NB4 (cell line): Measurements from ENCODE around the gene LY6G5B.

Experiments used
- DNase-seq: peaks from one replicate; pipeline ENCODE4 v3.0.0; 2010; ENCODE audit warnings: low read depth
- H3K4me3 ChIP-seq: one replicate; pipeline ENCODE4 v1.5.1; 2011; ENCODE audit warnings: mild to moderate bottlenecking, low read depth, low read length, moderate library complexity
- MYC ChIP-seq: IDR thresholded peaks from 2 replicates; pipeline ENCODE4 v1.6.1; 2011; ENCODE audit warnings: low read depth, low read length
- POLR2A ChIP-seq: IDR thresholded peaks from 2 replicates; pipeline ENCODE4 v1.6.1; 2011; ENCODE audit warnings: mild to moderate bottlenecking; ENCODE audit not compliant: insufficient read length; ENCODE audit errors: extremely low read depth
- TF ChIP-seq, protein P1 (sequence below): IDR thresholded peaks from 2 replicates; pipeline ENCODE4 v1.6.1; 2011; ENCODE audit warnings: low read depth, low read length
- TF ChIP-seq, protein P2 (sequence below): IDR thresholded peaks from one replicate; pipeline ENCODE4 v1.5.1; 2012; ENCODE audit warnings: low read depth, low read length

LY6G5B gene

GRCh38 chr6:31713465-31713864 lies 43.7 kb downstream of the LY6G5B start:
- TF ChIP-seq, protein P1, sequence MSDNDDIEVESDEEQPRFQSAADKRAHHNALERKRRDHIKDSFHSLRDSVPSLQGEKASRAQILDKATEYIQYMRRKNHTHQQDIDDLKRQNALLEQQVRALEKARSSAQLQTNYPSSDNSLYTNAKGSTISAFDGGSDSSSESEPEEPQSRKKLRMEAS, result no peak
- TF ChIP-seq POLR2A (no peak), MYC (no peak)
- TF ChIP-seq, protein P2, sequence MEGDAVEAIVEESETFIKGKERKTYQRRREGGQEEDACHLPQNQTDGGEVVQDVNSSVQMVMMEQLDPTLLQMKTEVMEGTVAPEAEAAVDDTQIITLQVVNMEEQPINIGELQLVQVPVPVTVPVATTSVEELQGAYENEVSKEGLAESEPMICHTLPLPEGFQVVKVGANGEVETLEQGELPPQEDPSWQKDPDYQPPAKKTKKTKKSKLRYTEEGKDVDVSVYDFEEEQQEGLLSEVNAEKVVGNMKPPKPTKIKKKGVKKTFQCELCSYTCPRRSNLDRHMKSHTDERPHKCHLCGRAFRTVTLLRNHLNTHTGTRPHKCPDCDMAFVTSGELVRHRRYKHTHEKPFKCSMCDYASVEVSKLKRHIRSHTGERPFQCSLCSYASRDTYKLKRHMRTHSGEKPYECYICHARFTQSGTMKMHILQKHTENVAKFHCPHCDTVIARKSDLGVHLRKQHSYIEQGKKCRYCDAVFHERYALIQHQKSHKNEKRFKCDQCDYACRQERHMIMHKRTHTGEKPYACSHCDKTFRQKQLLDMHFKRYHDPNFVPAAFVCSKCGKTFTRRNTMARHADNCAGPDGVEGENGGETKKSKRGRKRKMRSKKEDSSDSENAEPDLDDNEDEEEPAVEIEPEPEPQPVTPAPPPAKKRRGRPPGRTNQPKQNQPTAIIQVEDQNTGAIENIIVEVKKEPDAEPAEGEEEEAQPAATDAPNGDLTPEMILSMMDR, result no peak
- no peak for DNase-seq
- H3K4me3 ChIP-seq, result no peak overlapping the region

DNA sequence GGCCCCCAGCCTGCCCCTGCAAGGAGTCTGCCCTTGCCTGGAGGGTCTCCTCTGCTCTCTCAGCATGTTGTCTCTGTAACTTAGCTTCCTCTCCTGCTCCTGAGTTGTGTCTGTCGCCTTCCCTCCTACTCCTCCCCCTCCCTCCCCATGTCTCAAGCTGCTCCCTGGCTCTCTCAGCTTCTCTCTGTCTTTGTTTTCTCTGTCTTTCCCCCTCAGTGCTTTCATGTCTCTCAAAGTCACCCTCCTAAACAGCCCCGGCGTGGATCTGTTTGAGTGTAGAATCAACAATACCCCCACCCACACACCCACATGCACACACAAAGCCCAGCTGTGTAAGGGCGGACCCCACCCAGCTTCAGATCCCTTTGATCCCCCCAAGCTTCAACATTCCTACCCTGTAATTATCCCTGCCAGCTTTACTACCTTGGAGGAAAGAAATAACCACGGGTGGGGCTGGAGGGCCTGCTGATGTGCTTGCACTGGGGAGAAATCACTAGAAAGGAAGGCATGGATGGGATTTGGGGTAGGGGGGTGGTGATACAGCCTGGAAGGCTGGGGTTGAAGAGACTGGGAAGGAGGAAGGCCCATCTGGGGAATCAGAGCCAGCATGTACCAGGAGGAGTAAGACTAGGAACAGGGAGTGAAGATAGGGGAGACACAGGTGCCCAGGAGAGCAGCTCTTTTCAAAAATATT lies 44.4 kb downstream of the LY6G5B start:
- no peak overlapping the region for H3K4me3 ChIP-seq
- TF ChIP-seq, protein P2, result no peak
- no peak for DNase-seq

DNA sequence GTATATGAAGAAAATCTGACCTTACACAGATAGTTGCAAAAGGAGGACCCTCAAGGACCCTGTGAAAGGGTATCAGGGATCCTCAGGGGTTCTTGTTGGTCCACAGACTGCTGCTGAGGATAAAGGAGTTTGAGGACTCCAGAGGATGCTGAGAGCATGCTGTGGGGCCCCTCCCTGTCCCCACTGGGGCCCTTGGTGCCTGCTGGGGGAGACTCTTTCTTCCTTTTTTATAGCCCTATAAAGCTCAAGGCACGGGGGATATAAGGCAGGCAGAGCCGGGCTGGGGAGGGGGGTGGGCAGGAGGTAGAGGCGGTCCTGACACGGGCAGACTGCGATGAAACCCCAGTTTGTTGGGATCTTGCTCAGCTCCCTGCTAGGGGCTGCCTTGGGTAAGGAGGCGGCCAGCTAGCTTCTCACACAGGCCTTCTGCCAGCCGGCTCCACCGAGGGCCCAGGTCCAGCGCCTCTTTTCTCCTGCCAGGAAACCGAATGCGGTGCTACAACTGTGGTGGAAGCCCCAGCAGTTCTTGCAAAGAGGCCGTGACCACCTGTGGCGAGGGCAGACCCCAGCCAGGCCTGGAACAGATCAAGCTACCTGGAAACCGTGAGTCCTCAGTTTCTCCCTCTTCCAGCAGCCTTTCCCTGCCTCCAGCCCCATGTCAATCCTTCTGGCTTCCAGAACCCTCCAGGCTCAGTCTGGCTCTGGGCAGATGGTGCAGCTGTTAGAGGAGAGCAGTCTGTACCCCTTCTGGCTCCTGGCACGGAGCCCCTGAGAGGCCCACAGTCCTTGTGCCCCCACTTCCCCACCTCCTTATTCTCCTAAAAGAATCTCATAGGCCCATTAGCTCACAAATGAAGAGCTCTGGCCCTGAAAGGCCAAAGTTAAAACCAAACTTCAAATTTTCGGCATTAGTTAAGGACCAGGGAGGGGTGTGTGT lies 45.5 kb downstream of the LY6G5B start, which contains the start of gene LY6G6D:
Gene LY6G6D, plus strand, starts transcription at position 327 of the 937 bp plus-strand sequence. Its CDS starts 8 bp downstream, at position 335.
- no peak within 1 kb of the TSS for H3K4me3 ChIP-seq
- TF ChIP-seq, protein P1, result no peak
- TF ChIP-seq POLR2A, result no peak
- no peak for TF ChIP-seq MYC
- TF ChIP-seq, protein P2, result no peak
- no peak for DNase-seq

- no peak overlapping the region for H3K4me3 ChIP-seq
- no peak for TF ChIP-seq POLR2A
- TF ChIP-seq, protein P1, result no peak
- TF ChIP-seq, protein P2, result no peak
- TF ChIP-seq MYC, result no peak
- DNase-seq, result no peak
Observed at GRCh38 chr6:31717499-31718222, 47.9 kb downstream of the LY6G5B start.

DNA sequence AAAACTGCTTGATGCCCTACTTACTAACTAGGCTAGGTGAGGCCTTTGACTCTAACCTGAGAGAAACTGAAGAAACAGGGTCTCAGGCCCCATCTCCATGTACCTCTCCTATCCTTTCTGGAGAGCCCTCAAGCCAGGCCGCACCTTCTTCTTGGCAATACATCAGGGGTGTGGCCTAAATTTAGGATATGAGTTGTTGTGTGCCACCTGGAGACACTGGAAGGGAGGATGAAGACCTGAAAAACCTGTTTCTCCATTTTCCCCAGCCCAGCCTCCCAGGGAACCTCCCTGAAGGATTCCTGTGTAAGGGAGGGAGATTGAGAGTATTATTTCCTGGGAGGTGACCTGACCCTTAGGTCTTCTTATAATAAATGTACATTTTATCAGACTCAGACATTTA lies 48.5 kb downstream of the LY6G5B start:
- TF ChIP-seq POLR2A (no peak), MYC (no peak)
- TF ChIP-seq, protein P1, result no peak
- TF ChIP-seq, protein P2, result no peak
- no peak for DNase-seq
- H3K4me3 ChIP-seq, result no peak overlapping the region
